ENCODE results near the gene MYO1F.

Gene MYO1F

DNA sequence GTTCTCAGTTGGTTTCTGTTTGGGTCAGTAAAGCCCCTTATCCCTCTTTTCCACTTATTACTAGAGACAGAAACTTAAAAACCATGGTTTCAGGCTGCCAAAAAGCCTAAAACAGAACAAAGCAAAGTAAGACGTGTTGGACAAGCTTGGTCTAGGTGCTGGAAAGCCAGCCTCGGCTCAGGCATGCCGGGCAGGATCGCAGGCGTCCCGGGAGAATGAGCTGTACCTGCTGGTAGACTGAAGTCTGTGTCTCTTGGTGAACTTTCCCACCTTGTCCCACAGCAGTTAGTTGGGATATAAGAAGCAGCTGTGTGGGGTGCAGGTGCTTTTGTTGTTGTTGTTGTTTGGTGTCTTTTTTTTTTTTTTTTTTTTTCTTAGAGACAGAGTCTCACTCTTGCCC is 95.6 kb downstream of the MYO1F start:
- no peak for DNase-seq (ENCODE audit: low read depth)
- no peak overlapping the region for H3K4me3 ChIP-seq (ENCODE audit: low read depth, low read length)

DNA sequence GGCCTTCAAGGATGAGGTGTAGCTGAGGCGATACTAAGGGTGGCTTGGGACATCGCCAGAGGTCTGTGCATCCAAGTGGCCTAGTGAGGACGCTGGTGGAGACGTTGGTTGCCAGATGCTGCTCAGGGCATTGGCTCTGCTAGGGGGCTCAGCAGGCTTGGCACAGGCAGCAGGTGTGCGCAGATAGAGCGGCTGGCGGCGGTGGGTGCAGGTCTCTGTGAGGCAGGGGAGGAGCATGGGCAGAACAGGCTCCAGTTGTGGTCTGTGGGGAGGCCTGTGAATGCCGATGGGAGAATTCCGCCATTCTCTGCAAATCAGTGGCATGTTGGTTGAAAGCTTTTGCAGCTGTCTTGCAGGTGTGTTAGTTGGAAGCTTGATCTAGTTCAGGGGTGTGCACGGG is 96.0 kb downstream of the MYO1F start:
- DNase-seq (ENCODE audit: low read depth): no peak
- H3K4me3 ChIP-seq (ENCODE audit: low read depth, low read length): no peak overlapping the region
- TF ChIP-seq, protein P1, sequence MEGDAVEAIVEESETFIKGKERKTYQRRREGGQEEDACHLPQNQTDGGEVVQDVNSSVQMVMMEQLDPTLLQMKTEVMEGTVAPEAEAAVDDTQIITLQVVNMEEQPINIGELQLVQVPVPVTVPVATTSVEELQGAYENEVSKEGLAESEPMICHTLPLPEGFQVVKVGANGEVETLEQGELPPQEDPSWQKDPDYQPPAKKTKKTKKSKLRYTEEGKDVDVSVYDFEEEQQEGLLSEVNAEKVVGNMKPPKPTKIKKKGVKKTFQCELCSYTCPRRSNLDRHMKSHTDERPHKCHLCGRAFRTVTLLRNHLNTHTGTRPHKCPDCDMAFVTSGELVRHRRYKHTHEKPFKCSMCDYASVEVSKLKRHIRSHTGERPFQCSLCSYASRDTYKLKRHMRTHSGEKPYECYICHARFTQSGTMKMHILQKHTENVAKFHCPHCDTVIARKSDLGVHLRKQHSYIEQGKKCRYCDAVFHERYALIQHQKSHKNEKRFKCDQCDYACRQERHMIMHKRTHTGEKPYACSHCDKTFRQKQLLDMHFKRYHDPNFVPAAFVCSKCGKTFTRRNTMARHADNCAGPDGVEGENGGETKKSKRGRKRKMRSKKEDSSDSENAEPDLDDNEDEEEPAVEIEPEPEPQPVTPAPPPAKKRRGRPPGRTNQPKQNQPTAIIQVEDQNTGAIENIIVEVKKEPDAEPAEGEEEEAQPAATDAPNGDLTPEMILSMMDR (IDR thresholded peaks at IDR 0.05; ENCODE audit: low read depth, low read length, missing control alignments): no peak

More for the DNA sequence above, 95.6 kb downstream of the MYO1F start:
- TF ChIP-seq, protein P1 (IDR thresholded peaks at IDR 0.05; ENCODE audit: low read depth, low read length, missing control alignments): no peak

DNA sequence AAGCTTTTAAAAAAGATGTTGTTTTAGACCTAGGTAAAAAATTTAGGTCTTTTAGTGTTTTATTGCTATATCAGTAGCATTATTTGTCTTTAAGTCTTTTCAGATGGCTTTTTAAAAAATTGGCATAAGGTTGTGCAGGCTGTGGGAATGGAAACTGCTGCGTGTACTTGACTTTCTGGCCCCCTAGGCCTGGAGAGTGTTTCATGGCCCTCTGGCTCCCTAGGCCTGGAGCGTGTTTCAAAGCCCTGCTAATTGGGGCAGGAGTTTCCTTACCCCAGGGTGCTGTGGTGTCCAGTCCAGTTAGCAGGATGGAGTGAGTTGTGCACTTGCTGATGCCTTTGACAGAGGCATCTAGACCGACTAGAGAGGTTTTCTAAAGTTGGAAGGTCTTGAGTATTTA is 98.6 kb downstream of the MYO1F start:
- H3K4me3 ChIP-seq (ENCODE audit: low read depth, low read length): no peak overlapping the region
- no peak for DNase-seq (ENCODE audit: low read depth)
- TF ChIP-seq, protein P1 (IDR thresholded peaks at IDR 0.05; ENCODE audit: low read depth, low read length, missing control alignments): no peak

DNA sequence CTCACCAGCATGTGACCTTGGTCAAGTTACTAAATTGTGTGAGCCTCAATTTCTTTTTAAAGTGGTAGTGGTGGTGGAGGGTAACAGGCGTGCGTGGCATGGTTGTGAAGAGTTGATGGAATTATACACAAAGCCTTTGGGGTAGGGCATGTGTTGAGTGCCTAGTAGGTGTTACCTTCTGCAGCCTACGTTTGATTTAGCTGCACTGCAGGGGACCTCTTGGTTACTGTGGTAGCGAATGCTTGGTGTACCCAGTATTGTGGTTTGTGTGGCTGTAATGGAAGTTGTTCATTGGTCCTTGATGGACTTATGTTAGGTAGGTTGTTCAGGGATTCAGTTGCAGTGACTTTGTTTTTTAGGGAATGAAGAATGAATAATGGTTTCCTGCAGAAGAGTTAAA is 99.4 kb downstream of the MYO1F start:
- no peak overlapping the region for H3K4me3 ChIP-seq (ENCODE audit: low read depth, low read length)
- TF ChIP-seq, protein P1 (IDR thresholded peaks at IDR 0.05; ENCODE audit: low read depth, low read length, missing control alignments): no peak
- DNase-seq (ENCODE audit: low read depth): no peak

DNA sequence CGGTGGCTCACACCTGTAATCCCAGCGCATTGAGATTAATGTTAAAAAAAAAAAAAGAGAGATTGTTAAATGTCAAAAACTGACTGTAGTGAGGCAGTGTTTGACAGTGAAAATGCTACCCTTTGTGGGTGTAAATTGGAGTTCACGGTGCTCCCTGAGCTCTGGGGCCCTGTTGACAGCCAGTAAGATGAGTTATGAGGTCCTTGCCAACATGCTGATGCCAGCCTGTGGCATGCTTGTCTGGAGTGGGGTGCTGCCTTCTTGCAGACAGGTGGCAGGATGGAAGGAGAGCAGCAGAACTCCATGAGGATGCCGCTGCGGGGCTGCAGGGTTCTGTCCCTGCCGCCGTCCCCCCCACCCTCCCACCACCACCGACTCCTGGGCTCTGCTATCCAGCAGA is 100.7 kb downstream of the MYO1F start:
- DNase-seq (ENCODE audit: low read depth): no peak
- TF ChIP-seq, protein P1 (IDR thresholded peaks at IDR 0.05; ENCODE audit: low read depth, low read length, missing control alignments): no peak
- no peak overlapping the region for H3K4me3 ChIP-seq (ENCODE audit: low read depth, low read length)

DNA sequence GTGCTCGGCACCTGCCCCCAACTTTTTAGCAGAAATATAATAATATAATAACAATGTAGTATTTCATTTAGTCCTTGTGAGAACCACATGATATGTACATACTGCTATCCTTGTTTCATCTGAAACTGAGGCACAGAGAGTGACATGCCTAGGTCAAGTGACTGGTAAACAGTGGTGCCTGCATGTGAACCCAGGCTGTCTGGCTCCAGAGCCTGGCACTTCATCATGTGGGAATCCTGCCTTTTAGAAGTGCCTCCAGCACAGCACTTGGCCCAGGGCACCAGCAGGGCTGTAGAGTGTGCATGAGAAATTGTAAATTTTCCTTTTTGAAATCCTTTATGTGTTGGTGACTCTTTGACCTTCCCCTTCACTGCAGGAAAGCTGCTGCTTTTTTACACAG is 102.2 kb downstream of the MYO1F start:
- TF ChIP-seq, protein P1 (IDR thresholded peaks at IDR 0.05; ENCODE audit: low read depth, low read length, missing control alignments): no peak
- no peak overlapping the region for H3K4me3 ChIP-seq (ENCODE audit: low read depth, low read length)
- DNase-seq (ENCODE audit: low read depth): no peak

DNA sequence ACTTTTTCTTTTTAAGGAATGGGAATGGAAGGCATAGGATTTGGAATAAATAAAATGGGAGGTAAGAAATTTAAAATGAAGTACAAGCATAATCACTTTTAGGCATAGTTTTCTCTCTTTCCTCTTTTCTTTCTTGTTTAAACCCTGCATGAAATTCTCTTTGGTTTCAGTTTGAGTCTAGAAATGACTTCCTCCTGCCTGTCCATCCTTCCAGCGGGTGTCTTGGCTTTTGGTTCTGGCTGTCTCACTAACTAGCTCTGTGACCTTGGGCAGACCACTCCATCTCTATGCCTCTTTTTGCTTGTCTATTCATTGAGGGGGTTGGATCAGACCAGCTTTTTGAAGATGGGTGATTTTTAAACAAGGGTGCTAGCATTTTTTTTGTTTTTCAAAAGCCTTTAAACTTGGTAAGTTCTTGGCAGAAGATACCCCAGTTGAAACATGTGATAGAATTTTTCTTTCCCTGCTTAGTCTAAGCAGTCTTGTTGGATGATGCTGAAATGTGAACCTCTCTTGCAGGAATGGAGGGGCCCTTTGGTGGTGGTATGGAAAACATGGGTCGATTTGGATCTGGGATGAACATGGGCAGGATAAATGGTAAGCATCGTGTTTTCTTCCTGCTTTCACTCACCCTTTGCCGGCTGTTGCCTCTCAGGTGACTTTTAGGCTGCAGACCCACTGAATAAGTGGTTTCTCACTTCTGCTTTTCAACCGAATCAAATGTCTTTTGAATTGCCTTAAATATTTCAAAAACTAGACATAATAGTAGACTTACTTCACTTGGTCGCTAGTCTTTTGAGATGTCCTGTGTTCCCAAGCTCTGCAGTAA is 103.4 kb downstream of the MYO1F start:
- no peak overlapping the region for H3K4me3 ChIP-seq (ENCODE audit: low read depth, low read length)
- TF ChIP-seq, protein P1 (IDR thresholded peaks at IDR 0.05; ENCODE audit: low read depth, low read length, missing control alignments): no peak
- DNase-seq (ENCODE audit: low read depth): peak; percentile 40
